ENCODE data around the gene MPP4. TPM values are rescaled to one million over a fixed set of nuclear protein-coding genes. Genes with fewer than 3 reads are reported as not detected.
A peak's percentile ranks its signal among the peaks of the same experiment; 100 is the strongest.

The MPP4 gene
- total and polyA plus RNA-seq, 2 of the 13 experiments (the other 11 are each of a cell fraction or from before 2014, with no cell fraction given), result not detected

GRCh38 chr2:201642579-201643215, 55.7 kb downstream of the MPP4 start (continued):
- TF ChIP-seq MED13 (CRISPR knock-in tag; IDR thresholded peaks at IDR 0.05), result peak; percentile 58; the same call in 1 of the 2 replicates
- 0 out of 2 replicates have a peak, but pooled peaks have one; percentile 24 for TF ChIP-seq ZNF121 (CRISPR knock-in tag; IDR thresholded peaks at IDR 0.05)
- no peak for TF ChIP-seq ZNF432 (CRISPR knock-in tag; IDR thresholded peaks at IDR 0.05; ENCODE audit: borderline replicate concordance)
- no peak for TF ChIP-seq ZNF260 (CRISPR knock-in tag; IDR thresholded peaks at IDR 0.05; ENCODE audit: borderline replicate concordance, low read depth)
- peak; percentile 39 for TF ChIP-seq RAD21 (CRISPR knock-in tag; IDR thresholded peaks at IDR 0.05)
- TF ChIP-seq ZNF224 (CRISPR knock-in tag; IDR thresholded peaks at IDR 0.05), result no peak; the same call in 1 of the 2 replicates
- TF ChIP-seq ZNF577 (CRISPR knock-in tag; IDR thresholded peaks at IDR 0.05; ENCODE audit: borderline replicate concordance, low read depth), result 0 out of 2 replicates have a peak, but pooled peaks have one; percentile 78
- 0 out of 2 replicates have a peak, but pooled peaks have one; percentile 36 for TF ChIP-seq STAT5B (CRISPR knock-in tag; IDR thresholded peaks at IDR 0.05)
- TF ChIP-seq ZC3H13 (CRISPR knock-in tag; IDR thresholded peaks at IDR 0.05), result peak; percentile 87
- TF ChIP-seq ZNF580 (CRISPR knock-in tag; IDR thresholded peaks at IDR 0.05; ENCODE audit: borderline replicate concordance, low read depth), result peak; percentile 59; the same call in 1 of the 2 replicates
- TF ChIP-seq RERE (CRISPR knock-in tag; IDR thresholded peaks at IDR 0.05; ENCODE audit: low read depth), result no peak; the same call in 1 of the 2 replicates
- TF ChIP-seq ZBTB34 (CRISPR knock-in tag; IDR thresholded peaks at IDR 0.05), result 0 out of 2 replicates have a peak, but pooled peaks have one; percentile 24
- TF ChIP-seq ZNF747 (CRISPR knock-in tag; IDR thresholded peaks at IDR 0.05; ENCODE audit: borderline replicate concordance), result no peak
- peak; percentile 31; the same call in 1 of the 2 replicates for TF ChIP-seq DRAP1 (CRISPR knock-in tag; IDR thresholded peaks at IDR 0.05)
- no peak for TF ChIP-seq JARID2 (CRISPR knock-in tag; IDR thresholded peaks at IDR 0.05; ENCODE audit: insufficient replicate concordance)
- TF ChIP-seq ZSCAN9 (CRISPR knock-in tag; IDR thresholded peaks at IDR 0.05; ENCODE audit: borderline replicate concordance), result no peak
- TF ChIP-seq CREM (IDR thresholded peaks at IDR 0.05), result peak; percentile 90
- TF ChIP-seq CREM (CRISPR knock-in tag; IDR thresholded peaks at IDR 0.05), result peak; percentile 81
- TF ChIP-seq DDIT3 (CRISPR knock-in tag; IDR thresholded peaks at IDR 0.05), result no peak
- no peak; the same call in 1 of the 2 replicates for TF ChIP-seq ZBTB37 (CRISPR knock-in tag; IDR thresholded peaks at IDR 0.05)
